ENCODE data around the gene LSM6. TPM values are rescaled to one million over a fixed set of nuclear protein-coding genes. Genes with fewer than 3 reads are reported as not detected.

The LSM6 gene
- polyA plus RNA-seq, 3 donors, result 41.1 to 89.7 (median 66.2) TPM

GRCh38 chr4:146214238-146214637, 38.7 kb downstream of the LSM6 start, which contains the start of gene REELD1:
TSS of gene REELD1 (plus strand) at chr4:146214538. CDS start at chr4:146216953, 2,415 bp downstream.
- H3K9ac ChIP-seq (ENCODE audit: insufficient read depth, low read length, poor library complexity, severe bottlenecking), result no peak within 1 kb of the TSS
- no peaks in the 10 kb centered on the region for H3K4me1 Mint-ChIP-seq
- peak within 1 kb of the TSS in 1 of 7 donors; percentile 52 for H3K27ac Mint-ChIP-seq
- H3K27me3 ChIP-seq (ENCODE audit: control insufficient read depth in 2 of 2, insufficient read depth in 2 of 2, low read length in 2 of 2), result no peaks in the 10 kb centered on the region
- H3K27ac ChIP-seq (ENCODE audit: low read depth in 1 of 2, low read length in 2 of 2), result no peak within 1 kb of the TSS
- H3K9me3 ChIP-seq (replicated peaks in 1 of 2; ENCODE audit: control insufficient read depth in 1 of 2, insufficient read depth in 1 of 2, low read length in 2 of 2), result no peaks in the 10 kb centered on the region
- H3K9me3 Mint-ChIP-seq, result no peaks in the 10 kb centered on the region
- no peaks in the 10 kb centered on the region for H3K4me1 ChIP-seq (ENCODE audit: control insufficient read depth in 1 of 2, insufficient read depth in 2 of 2, low read length in 2 of 2)
- H3K36me3 ChIP-seq (replicated peaks in 1 of 2; ENCODE audit: control insufficient read depth in 1 of 2, insufficient read depth in 2 of 2, low read length in 2 of 2), result no peaks in the 10 kb centered on the region
- H3K27me3 Mint-ChIP-seq (ENCODE audit: low read depth in 3 of 3), result peaks cover 0 to 14% (median 6%) of the 10 kb centered on the region in 3 donors
- no peaks in the 10 kb centered on the region for H3K79me2 ChIP-seq (ENCODE audit: insufficient read depth, low read length)
- H4K20me1 ChIP-seq (ENCODE audit: insufficient read depth, low read length), result no peaks in the 10 kb centered on the region
- intact Hi-C loops (cut with micrococcal nuclease), result no loop called here
- no peak within 1 kb of the TSS for H2AFZ ChIP-seq (ENCODE audit: insufficient read depth, low read depth, low read length, poor library complexity, severe bottlenecking)
- no peaks in the 10 kb centered on the region for H3K36me3 Mint-ChIP-seq
- TF ChIP-seq CTCF (IDR thresholded peaks at IDR 0.05), result no peak
- no peak for DNase-seq
- no peak within 1 kb of the TSS for H3K4me3 Mint-ChIP-seq
- 97% methylated on average over 4 of the region's 5 CpGs for WGBS (ENCODE audit: insufficient coverage)
- H3K4me2 ChIP-seq (replicated peaks; ENCODE audit: extremely low read depth, low read length, poor library complexity, severe bottlenecking), result no peak within 1 kb of the TSS
- no peak within 1 kb of the TSS for H3K4me3 ChIP-seq (replicated peaks in 1 of 3; ENCODE audit: low read depth in 2 of 3, low read length in 3 of 3)

GRCh38 chr4:146222313-146222712, 46.8 kb downstream of the LSM6 start:
- Histone ChIP-seq H4K20me1 (ENCODE audit: insufficient read depth, low read length) (no peaks in the 10 kb centered on the region), H3K4me1 (ENCODE audit: control insufficient read depth in 1 of 2, insufficient read depth in 2 of 2, low read length in 2 of 2) (no peaks in the 10 kb centered on the region), H3K36me3 (replicated peaks in 1 of 2; ENCODE audit: control insufficient read depth in 1 of 2, insufficient read depth in 2 of 2, low read length in 2 of 2) (no peaks in the 10 kb centered on the region), H3K9me3 (replicated peaks in 1 of 2; ENCODE audit: control insufficient read depth in 1 of 2, insufficient read depth in 1 of 2, low read length in 2 of 2) (no peaks in the 10 kb centered on the region), H3K4me2 (replicated peaks; ENCODE audit: extremely low read depth, low read length, poor library complexity, severe bottlenecking) (no peak overlapping the region), H3K79me2 (ENCODE audit: insufficient read depth, low read length) (no peaks in the 10 kb centered on the region), H3K4me3 (replicated peaks in 1 of 3; ENCODE audit: low read depth in 2 of 3, low read length in 3 of 3) (no peak overlapping the region), H3K27me3 (ENCODE audit: control insufficient read depth in 2 of 2, insufficient read depth in 2 of 2, low read length in 2 of 2) (no peaks in the 10 kb centered on the region), H3K27ac (ENCODE audit: low read depth in 1 of 2, low read length in 2 of 2) (no peak overlapping the region), H3K9ac (ENCODE audit: insufficient read depth, low read length, poor library complexity, severe bottlenecking) (no peak overlapping the region), H2AFZ (ENCODE audit: insufficient read depth, low read depth, low read length, poor library complexity, severe bottlenecking) (no peak overlapping the region)
- no peaks in the 10 kb centered on the region for H3K36me3 Mint-ChIP-seq
- no peak for TF ChIP-seq CTCF (IDR thresholded peaks at IDR 0.05)
- H3K9me3 Mint-ChIP-seq, result peaks cover 0 to 2% (median 0%) of the 10 kb centered on the region in 7 donors
- DNase-seq, result no peak
- intact Hi-C loops (cut with micrococcal nuclease), result no loop called here
- no peak overlapping the region for H3K4me3 Mint-ChIP-seq
- 95% methylated on average over 3 of the region's 8 CpGs for WGBS (ENCODE audit: insufficient coverage)
- no peaks in the 10 kb centered on the region for H3K4me1 Mint-ChIP-seq
- no peak overlapping the region for H3K27ac Mint-ChIP-seq
- H3K27me3 Mint-ChIP-seq (ENCODE audit: low read depth in 3 of 3), result peaks cover 3 to 13% (median 7%) of the 10 kb centered on the region in 3 donors

All from CD14-positive monocyte (primary cell).